HepG2 (cell line): ENCODE data around the gene SLC22A31. TPM values are rescaled to one million over a fixed set of nuclear protein-coding genes. Genes with fewer than 3 reads are reported as not detected.
"Not testable (repeated sequence)": the region's sequence is repeated elsewhere in the genome, so short reads cannot be mapped to it uniquely, and the experiment has no call there.

Source experiments
- AGO1 ChIP-seq: fragments of 200-400 bp; formaldehyde crosslinking; IDR thresholded peaks from 2 replicates; pipeline ENCODE4 v1.6.1; 2017; ENCODE audit warnings: mild to moderate bottlenecking, low read depth, low read length, moderate library complexity; ENCODE audit not compliant: poor library complexity, severe bottlenecking
- BHLHE40 ChIP-seq: IDR thresholded peaks from 2 replicates; pipeline ENCODE4 v1.6.1; 2011; ENCODE audit warnings: low read length, improper control_type of control experiment
- CCDC6 ChIP-seq: sonication (generic); formaldehyde crosslinking; IDR thresholded peaks from 2 replicates; pipeline ENCODE4 v1.8.1; 2022; ENCODE audit warnings: mild to moderate bottlenecking, missing genetic modification reagents, moderate library complexity
- GFI1 ChIP-seq: sonication (generic); formaldehyde crosslinking; IDR thresholded peaks from 2 replicates; pipeline ENCODE4 v1.5.0; 2020; ENCODE audit warnings: missing genetic modification reagents, mild to moderate bottlenecking, borderline replicate concordance
- HNRNPL ChIP-seq: fragments of 200-400 bp; formaldehyde crosslinking; IDR thresholded peaks from 2 replicates; pipeline ENCODE4 v1.6.1; 2017; ENCODE audit warnings: mild to moderate bottlenecking, low read depth, low read length
- IRF2 ChIP-seq: IDR thresholded peaks from 2 replicates; pipeline ENCODE4 v1.6.1; 2018; ENCODE audit warnings: missing genetic modification reagents, missing compliant biosample characterization
- MIER3 ChIP-seq: IDR thresholded peaks from 2 replicates; pipeline ENCODE4 v1.6.1; 2016; ENCODE audit warnings: missing compliant biosample characterization, borderline replicate concordance
- MIXL1 ChIP-seq: IDR thresholded peaks from 2 replicates; pipeline ENCODE4 v1.6.1; 2016
- NONO ChIP-seq, 2 experiments: fragments of 450-650 bp in 1 of 2; sonication (generic) in 1 of 2; formaldehyde crosslinking in 1 of 2; IDR thresholded peaks in 1 of 2; conservative IDR thresholded peaks in 1 of 2; 2 replicates each; pipeline versions ENCODE4 v1.6.1 to v1.8.0; 2017 to 2022; ENCODE audit warnings: mild to moderate bottlenecking in 1 of 2, missing genetic modification reagents in 1 of 2, moderate library complexity in 1 of 2
- POLR2G ChIP-seq: fragments of 200-400 bp; formaldehyde crosslinking; IDR thresholded peaks from 2 replicates; pipeline ENCODE4 v1.6.1; 2018; ENCODE audit warnings: mild to moderate bottlenecking, low read depth, low read length, moderate library complexity
- ZBTB1 ChIP-seq: sonication (generic); formaldehyde crosslinking; IDR thresholded peaks from 2 replicates; pipeline ENCODE4 v1.4.0; 2020; ENCODE audit warnings: missing genetic modification reagents, borderline replicate concordance
- ZBTB38 ChIP-seq: sonication (generic); formaldehyde crosslinking; IDR thresholded peaks from 2 replicates; pipeline ENCODE4 v1.5.1; 2020; ENCODE audit warnings: mild to moderate bottlenecking, missing genetic modification reagents
- ZBTB42 ChIP-seq: sonication (generic); formaldehyde crosslinking; IDR thresholded peaks from 2 replicates; pipeline ENCODE4 v1.5.0; 2020; ENCODE audit warnings: mild to moderate bottlenecking, missing genetic modification reagents
- ZC3H4 ChIP-seq: sonication (generic); formaldehyde crosslinking; IDR thresholded peaks from 2 replicates; pipeline ENCODE4 v1.4.0; 2020; ENCODE audit warnings: missing genetic modification reagents, borderline replicate concordance
- ZNF446 ChIP-seq: sonication (generic); formaldehyde crosslinking; IDR thresholded peaks from 2 replicates; pipeline ENCODE4 v1.5.0; 2020; ENCODE audit warnings: mild to moderate bottlenecking, missing genetic modification reagents
- ZNF598 ChIP-seq: sonication (generic); formaldehyde crosslinking; IDR thresholded peaks from 2 replicates; pipeline ENCODE4 v1.5.1; 2020; ENCODE audit warnings: mild to moderate bottlenecking, missing genetic modification reagents, borderline replicate concordance
- ZNF616 ChIP-seq: sonication (generic); formaldehyde crosslinking; IDR thresholded peaks from 2 replicates; pipeline ENCODE4 v1.5.0; 2020; ENCODE audit warnings: low read depth, mild to moderate bottlenecking, missing genetic modification reagents
- ZNF773 ChIP-seq: sonication (generic); formaldehyde crosslinking; IDR thresholded peaks from 2 replicates; pipeline ENCODE4 v1.4.0; 2020; ENCODE audit warnings: missing genetic modification reagents, borderline replicate concordance
- ZSCAN12 ChIP-seq: sonication (generic); formaldehyde crosslinking; IDR thresholded peaks from 2 replicates; pipeline ENCODE4 v1.9.0; 2021; ENCODE audit warnings: mild to moderate bottlenecking, missing genetic modification reagents
- polyA plus RNA-seq, 8 experiments: library from polyadenylated mRNA; depleted of rRNA in 3 of 8; stranded (reverse) in 7 of 8; unstranded in 1 of 8; fragments of >200 nt; fragmentation: Illumina TruSeq in 4 of 8; extraction: Trizol in 4 of 8; gene quantifications; 2 replicates each; pipeline versions ENCODE4 v1.2.1 to v1.2.3, GENCODE V29; 2011 to 2016; ENCODE audit warnings: low read depth in 4 of 8, missing spikeins in 1 of 8, mixed read lengths in 1 of 8; ENCODE audit not compliant: insufficient read depth in 1 of 8
- total RNA-seq, 5 experiments: library from RNA; depleted of rRNA; stranded (reverse); fragments of >200 nt; fragmentation: Illumina TruSeq; extraction: Trizol; gene quantifications; 2 replicates each; pipeline ENCODE4 v1.2.3, GENCODE V29; 2016; ENCODE audit warnings: low read depth in 1 of 5
- TF ChIP-seq, protein P1 (sequence below), 2 experiments: IDR thresholded peaks; 2 replicates each; pipeline ENCODE4 v1.6.1; 2011 to 2012; ENCODE audit warnings: low read length in 2 of 2, borderline replicate concordance in 1 of 2, low read depth in 1 of 2, mild to moderate bottlenecking in 1 of 2, moderate library complexity in 1 of 2
- TF ChIP-seq, protein P2 (sequence below): sonication (generic); formaldehyde crosslinking; IDR thresholded peaks from 2 replicates; pipeline ENCODE4 v1.5.0; 2020; ENCODE audit warnings: missing genetic modification reagents
- TF ChIP-seq, protein P3 (sequence below): IDR thresholded peaks from 2 replicates; pipeline ENCODE4 v1.6.1; 2016; ENCODE audit warnings: low read depth, borderline replicate concordance
- TF ChIP-seq, protein P4 (sequence below): sonication (generic); formaldehyde crosslinking; IDR thresholded peaks from 2 replicates; pipeline ENCODE4 v1.4.0; 2020; ENCODE audit warnings: missing genetic modification reagents

The SLC22A31 gene
- total and polyA plus RNA-seq, 2 of the 13 experiments (the other 11 are each of a cell fraction or from before 2014, with no cell fraction given), result 67.3 to 83.3 TPM

DNA sequence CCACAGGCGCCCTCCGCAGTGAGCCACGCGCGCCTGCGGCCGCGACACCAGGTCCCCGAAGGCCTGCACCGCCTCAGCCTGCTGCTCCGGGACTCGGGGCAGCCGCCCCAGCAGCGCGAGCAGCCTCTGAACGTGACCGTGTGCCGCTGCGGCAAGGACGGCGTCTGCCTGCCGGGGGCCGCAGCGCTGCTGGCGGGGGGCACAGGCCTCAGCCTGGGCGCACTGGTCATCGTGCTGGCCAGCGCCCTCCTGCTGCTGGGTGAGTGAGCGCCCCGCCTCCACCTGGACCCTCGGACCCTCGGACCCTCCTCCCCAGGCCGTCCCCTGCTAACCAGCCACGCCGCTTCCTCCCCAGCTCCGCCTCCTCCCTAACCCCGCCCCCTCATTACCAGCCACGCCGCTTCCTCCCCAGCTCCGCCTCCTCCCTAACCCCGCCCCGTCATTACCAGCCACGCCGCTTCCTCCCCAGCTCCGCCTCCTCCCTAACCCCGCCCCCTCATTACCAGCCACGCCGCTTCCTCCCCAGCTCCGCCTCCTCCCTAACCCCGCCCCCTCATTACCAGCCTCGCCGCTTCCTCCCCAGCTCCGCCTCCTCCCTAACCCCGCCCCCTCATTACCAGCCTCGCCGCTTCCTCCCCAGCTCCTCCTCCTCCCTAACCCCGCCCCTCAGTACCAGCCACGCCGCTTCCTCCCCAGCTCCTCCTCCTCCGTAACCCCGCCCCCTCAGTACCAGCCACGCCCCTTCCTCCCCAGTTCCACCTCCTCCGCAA, 8.0 kb downstream of the SLC22A31 start (continued):
- TF ChIP-seq GFI1 (CRISPR knock-in tag), result peak; percentile 50; the same call in 1 of the 2 replicates
- peak; percentile 94 for TF ChIP-seq AGO1
- TF ChIP-seq ZNF446 (CRISPR knock-in tag), result peak; percentile 87; the same call in 1 of the 2 replicates
- TF ChIP-seq POLR2G, result peak; percentile 84
- TF ChIP-seq HNRNPL, result peak; percentile 72; the same call in 1 of the 2 replicates
- peak; percentile 94 for TF ChIP-seq ZNF616 (CRISPR knock-in tag)
- TF ChIP-seq, protein P1, sequence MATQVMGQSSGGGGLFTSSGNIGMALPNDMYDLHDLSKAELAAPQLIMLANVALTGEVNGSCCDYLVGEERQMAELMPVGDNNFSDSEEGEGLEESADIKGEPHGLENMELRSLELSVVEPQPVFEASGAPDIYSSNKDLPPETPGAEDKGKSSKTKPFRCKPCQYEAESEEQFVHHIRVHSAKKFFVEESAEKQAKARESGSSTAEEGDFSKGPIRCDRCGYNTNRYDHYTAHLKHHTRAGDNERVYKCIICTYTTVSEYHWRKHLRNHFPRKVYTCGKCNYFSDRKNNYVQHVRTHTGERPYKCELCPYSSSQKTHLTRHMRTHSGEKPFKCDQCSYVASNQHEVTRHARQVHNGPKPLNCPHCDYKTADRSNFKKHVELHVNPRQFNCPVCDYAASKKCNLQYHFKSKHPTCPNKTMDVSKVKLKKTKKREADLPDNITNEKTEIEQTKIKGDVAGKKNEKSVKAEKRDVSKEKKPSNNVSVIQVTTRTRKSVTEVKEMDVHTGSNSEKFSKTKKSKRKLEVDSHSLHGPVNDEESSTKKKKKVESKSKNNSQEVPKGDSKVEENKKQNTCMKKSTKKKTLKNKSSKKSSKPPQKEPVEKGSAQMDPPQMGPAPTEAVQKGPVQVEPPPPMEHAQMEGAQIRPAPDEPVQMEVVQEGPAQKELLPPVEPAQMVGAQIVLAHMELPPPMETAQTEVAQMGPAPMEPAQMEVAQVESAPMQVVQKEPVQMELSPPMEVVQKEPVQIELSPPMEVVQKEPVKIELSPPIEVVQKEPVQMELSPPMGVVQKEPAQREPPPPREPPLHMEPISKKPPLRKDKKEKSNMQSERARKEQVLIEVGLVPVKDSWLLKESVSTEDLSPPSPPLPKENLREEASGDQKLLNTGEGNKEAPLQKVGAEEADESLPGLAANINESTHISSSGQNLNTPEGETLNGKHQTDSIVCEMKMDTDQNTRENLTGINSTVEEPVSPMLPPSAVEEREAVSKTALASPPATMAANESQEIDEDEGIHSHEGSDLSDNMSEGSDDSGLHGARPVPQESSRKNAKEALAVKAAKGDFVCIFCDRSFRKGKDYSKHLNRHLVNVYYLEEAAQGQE (IDR thresholded peaks at IDR 0.05; ENCODE audit: borderline replicate concordance in 1 of 2, low read depth in 1 of 2, low read length in 2 of 2), result peak in 1 of 2 experiments; percentile 75; a peak in 1 of 4 replicates
- TF ChIP-seq, protein P2, sequence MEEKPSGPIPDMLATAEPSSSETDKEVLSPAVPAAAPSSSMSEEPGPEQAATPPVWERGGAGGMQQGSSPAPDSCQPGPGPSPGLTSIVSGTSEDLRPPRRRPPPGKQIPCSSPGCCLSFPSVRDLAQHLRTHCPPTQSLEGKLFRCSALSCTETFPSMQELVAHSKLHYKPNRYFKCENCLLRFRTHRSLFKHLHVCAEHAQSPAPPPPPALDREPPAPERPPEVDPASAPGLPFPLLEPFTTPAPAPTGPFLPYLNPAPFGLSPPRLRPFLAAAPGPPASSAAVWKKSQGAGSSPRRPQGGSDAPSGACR (CRISPR knock-in tag), result peak; percentile 89; the same call in 1 of the 2 replicates
- TF ChIP-seq ZBTB38 (CRISPR knock-in tag), result peak; percentile 93
- TF ChIP-seq ZBTB42 (CRISPR knock-in tag), result 0 out of 2 replicates have a peak, but pooled peaks have one; percentile 54
- TF ChIP-seq, protein P3, sequence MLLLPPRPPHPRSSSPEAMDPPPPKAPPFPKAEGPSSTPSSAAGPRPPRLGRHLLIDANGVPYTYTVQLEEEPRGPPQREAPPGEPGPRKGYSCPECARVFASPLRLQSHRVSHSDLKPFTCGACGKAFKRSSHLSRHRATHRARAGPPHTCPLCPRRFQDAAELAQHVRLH (CRISPR knock-in tag), result peak; percentile 77; the same call in 1 of the 2 replicates
- peak; percentile 88; the same call in 1 of the 2 replicates for TF ChIP-seq MIER3
- TF ChIP-seq BHLHE40, result peak; percentile 85
- peak; percentile 75; the same call in 1 of the 2 replicates for TF ChIP-seq CCDC6 (CRISPR knock-in tag)
- TF ChIP-seq IRF2 (CRISPR knock-in tag), result peak; percentile 57; the same call in 1 of the 2 replicates
- TF ChIP-seq, protein P4, sequence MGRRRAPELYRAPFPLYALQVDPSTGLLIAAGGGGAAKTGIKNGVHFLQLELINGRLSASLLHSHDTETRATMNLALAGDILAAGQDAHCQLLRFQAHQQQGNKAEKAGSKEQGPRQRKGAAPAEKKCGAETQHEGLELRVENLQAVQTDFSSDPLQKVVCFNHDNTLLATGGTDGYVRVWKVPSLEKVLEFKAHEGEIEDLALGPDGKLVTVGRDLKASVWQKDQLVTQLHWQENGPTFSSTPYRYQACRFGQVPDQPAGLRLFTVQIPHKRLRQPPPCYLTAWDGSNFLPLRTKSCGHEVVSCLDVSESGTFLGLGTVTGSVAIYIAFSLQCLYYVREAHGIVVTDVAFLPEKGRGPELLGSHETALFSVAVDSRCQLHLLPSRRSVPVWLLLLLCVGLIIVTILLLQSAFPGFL (CRISPR knock-in tag), result 0 out of 2 replicates have a peak, but pooled peaks have one; percentile 78
- TF ChIP-seq ZBTB1, result peak; percentile 84; the same call in 1 of the 2 replicates
- peak; percentile 60; the same call in 1 of the 2 replicates for TF ChIP-seq MIXL1 (CRISPR knock-in tag)
- 0 out of 2 replicates have a peak, but pooled peaks have one; percentile 64 for TF ChIP-seq ZSCAN12 (CRISPR knock-in tag)
- not testable (repeated sequence) for TF ChIP-seq NONO (IDR thresholded peaks at IDR 0.05)
- TF ChIP-seq NONO (CRISPR knock-in tag; conservative IDR thresholded peaks at IDR 0.05), result peak; percentile 76; the same call in 1 of the 2 replicates
- peak; percentile 87; the same call in 1 of the 2 replicates for TF ChIP-seq ZNF598 (CRISPR knock-in tag)
- peak; percentile 91; the same call in 1 of the 2 replicates for TF ChIP-seq ZNF773 (CRISPR knock-in tag)
- peak; percentile 72; the same call in 1 of the 2 replicates for TF ChIP-seq ZC3H4 (CRISPR knock-in tag)
